GM19397 (cell line): ENCODE measurements around the gene LRRK1.

Source experiments
- ATAC-seq: cut with Tn5 transposase; IDR thresholded peaks from one replicate; pipeline ENCODE4 v1.9.1; 2021; ENCODE audit warnings: mild to moderate bottlenecking, moderate library complexity; ENCODE audit not compliant: unreplicated experiment

Gene LRRK1

DNA sequence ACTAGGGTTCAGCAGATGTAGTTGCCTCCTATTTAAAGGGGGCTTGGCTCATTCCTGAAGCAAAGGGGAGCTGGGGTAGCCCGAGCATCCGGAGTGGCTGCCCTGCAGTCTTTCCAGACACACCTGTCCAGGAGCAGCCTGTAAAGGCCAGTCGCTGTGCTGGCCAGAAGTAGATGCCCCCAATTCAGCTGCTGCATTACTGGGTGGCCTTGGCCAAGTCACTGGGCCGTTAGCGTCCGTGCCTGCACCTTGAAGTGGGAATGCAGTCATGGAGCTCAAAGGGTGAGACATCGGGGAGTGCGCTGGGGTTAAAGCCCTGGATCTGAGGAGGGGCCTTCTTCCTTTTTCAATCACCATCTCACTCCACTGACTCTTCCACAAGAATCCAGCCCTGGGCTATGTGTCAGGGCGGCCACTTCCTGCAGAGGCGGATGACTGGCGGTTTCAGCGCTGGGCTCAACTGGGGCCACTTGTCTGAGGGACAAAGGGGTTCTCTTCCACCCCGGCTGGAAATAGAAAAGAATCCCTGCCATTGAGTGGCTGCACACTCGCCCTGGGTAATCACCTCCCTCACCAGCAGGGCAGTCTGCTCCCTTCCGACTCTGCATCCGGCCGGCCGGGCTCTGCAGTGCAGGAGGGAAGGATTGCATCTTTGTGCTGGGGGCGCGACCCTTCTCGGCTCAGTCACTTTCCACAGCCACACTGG lies 27.7 kb upstream of the LRRK1 start:
- ATAC-seq: no peak

DNA sequence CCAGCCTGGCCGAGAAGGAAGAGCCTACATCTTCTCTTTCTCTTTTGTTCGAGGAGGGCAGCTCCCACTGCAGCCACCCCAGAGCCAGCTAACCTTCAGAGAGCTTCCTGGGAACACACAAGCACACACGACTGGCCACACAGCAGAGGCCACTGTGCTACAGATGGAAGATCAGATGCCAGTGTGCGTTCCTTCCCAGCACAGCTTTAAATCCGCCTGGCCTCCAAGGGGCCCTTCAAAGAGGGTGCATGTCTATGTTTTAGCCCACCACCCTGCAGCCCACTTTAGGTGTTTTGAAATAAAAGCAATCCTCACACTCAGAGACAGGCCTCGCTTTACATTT lies 27.2 kb upstream of the LRRK1 start:
- no peak for ATAC-seq

DNA sequence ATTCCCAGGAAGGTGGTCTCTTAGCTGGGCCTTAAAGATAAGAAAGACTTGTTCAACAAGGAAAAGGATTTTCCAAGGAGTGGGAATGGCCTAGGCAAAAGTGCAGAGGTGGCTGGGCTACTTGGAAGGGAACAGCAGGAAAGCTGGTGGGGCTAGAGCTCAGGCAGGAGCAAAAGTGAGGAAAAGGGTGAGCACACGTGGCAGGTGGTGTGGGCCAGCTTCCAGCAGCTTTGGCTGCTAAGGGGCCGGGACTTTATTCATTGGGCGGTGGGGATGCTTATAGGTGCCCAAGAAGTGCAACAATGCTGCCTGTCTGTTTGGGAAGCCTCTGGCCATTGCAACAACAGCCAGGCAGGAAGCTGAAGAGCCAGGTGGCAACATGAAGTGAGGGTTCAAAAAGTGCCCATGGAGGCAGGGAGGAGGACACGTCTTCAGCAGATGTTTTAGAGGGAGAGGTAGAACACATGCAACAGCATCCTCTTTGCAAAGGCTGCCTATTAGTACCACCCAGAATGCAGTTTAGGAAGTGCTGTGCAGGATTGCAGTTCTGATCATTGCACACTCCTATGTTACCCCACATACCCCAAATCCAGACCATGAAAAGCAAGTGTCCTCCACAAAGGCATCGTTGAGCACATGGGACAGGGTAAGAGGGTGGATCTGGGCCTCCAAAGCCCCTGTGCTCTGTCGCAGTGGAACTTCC lies 25.7 kb upstream of the LRRK1 start:
- ATAC-seq: no peak

DNA sequence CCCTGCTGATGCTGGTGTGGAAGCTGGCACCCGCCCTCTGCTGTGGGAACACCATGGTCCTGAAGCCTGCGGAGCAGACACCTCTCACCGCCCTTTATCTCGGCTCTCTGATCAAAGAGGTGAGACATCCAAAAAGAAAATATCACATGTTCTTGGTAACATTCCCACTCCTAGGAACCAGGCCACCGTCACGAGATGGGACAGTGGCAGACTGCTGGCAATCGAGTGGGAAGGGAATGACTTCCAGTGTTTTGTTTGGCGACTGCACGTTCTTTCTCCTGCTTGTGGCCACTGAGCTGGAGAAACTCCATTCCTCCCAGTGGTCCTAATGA lies 25.2 kb upstream of the LRRK1 start:
- ATAC-seq: no peak

DNA sequence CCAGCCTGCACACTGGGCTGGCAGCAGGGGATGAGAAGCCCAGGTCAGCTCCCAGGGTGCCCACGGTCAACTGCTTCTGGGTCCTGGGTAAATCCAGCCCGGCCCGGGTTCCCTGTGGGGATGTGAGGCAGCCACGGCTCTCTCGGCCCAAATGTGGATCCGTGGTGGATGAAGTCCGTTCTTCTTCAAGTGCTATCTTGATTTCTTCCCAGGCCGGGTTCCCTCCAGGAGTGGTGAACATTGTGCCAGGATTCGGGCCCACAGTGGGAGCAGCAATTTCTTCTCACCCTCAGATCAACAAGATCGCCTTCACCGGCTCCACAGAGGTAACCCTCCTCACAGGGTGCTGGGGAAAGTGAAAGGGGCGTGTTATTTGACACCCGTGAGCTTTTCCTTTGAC lies 23.4 kb upstream of the LRRK1 start:
- no peak for ATAC-seq

DNA sequence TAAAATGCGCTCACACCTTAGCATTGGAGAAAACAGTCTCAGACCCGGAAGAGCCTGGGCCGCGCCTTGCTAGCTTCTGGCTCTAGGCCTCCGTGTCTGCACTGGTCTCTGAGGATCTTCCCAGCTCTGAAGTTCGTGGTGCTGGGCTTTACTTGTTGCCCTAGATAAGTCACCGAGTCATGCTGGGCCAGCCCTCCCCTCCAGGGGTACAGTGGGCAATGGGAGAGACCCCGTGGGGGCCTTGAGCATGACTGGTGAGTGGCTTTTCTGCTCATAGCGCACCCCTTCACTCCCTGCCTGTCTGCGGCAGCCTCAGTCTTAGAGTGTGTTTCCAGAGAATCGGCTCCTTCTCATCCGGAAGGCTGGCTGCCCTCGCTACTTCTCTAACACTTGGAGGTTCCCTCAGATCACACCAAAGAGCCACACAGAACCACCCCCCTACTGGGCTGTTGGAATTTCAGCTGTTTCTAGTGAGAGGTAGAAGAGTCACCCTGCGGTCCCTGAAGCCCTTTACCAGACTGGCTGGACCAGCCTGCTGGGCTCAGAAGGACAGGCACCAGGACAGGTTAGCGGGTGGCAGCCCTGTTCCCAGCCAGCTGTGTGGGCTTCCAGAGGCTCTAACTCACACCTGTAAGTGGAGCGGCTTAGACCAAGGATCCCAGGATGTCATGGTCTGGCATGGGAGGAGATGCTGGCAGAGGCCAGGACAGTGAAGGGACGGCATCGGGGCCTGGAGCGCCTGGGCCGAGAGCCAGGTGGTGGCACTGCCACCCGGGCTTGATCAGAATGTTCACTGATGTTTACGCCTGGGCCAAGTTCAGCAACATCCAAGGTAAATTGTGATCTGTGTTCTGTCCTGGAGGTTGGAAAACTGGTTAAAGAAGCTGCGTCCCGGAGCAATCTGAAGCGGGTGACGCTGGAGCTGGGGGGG lies 21.7 kb upstream of the LRRK1 start:
- ATAC-seq: no peak

DNA sequence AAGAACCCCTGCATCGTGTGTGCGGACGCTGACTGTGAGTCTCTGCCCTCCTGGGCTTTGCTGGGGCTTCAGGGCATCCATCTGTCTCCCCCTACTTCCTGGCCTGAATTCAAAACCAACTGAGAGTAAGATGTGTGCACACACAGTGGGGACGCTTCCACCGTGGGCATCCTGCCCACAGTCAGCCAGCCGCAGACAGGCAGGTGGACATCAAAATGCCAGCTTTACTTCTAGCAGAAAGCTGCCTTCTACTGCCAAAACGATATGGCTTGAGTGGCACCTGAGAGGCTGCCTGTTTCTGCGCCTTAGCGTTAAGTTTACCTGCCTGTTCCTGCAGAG lies 21.0 kb upstream of the LRRK1 start:
- no peak for ATAC-seq

DNA sequence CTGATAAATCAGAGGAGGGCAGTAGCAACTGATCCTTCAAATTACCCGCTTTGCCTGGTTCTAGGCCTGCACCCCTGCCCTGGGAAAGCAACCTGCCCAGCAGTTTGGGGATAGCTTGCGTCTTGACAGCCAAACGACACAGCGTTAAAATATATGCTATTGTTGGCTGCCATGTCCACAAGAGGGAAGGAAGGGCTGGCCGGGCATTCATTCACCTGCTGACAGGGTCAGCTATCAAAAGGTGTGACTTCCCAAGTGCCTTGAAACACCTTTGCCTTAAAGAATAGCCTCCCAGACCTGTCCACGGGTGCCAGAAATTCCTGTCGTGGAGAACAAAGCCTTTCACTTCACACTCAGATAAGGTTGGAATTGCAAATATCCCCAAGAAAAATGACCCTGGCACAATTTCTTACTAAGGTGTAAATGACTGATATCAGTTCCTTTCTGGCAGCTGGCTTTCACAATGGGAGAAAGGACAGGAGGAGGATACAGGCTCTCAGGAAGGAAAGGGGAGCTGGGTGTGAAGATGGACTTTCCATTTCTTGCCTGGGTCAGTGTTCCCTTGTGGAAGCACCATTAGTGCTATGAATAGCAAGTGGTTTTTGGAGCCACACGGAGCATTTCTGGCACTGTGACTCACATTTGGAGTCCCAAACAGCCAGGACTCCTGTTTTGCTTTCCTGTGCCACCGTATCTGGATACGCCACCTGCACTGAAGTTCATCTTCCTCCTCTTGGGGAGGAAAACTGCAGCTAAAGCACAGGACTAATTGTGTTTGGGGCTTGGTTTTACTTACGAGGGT lies 20.3 kb upstream of the LRRK1 start:
- ATAC-seq: no peak

DNA sequence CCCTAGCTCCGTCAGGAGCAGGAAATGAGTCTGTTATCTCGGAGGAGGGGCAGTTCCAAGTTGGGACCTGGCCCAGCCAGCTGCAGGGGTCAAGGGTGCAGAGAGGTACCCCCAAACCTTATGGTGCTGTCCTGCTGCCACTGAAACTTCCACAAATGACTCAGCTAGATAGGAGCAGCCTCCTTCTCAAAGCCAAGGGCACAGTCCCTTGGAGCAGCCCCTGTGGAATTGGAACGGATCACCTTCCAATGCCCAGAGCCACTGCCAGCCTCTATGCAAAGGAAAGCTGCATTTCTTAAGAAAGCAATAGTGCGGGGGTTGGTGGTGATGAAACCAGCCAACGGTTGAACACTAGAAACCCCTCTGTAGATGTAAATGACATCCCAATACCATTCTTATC lies 19.6 kb upstream of the LRRK1 start:
- no peak for ATAC-seq

DNA sequence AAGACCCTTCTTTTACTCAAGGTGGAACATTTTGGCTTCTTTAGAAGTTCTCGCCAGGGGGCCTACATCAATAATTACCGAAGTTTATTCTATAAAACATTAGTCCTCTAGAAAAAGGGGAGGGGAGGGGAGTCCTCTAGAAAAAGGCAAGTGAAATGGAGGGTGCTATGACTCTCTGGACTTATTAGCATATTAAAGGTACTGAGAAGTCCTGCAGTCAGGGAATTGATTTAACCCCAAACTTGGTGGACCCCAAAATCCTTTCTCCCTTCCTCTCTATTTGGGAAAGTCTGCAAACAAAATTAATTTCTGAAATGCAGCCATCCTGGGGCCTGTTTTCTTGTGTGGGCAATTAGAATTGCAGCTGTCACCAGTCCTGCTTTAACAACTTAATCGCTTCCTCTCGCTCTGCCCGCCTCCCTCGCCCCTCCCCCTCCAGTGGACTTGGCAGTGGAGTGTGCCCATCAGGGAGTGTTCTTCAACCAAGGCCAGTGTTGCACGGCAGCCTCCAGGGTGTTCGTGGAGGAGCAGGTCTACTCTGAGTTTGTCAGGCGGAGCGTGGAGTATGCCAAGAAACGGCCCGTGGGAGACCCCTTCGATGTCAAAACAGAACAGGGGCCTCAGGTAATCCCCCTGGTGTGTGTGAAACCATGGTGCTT lies 18.9 kb upstream of the LRRK1 start:
- no peak for ATAC-seq

DNA sequence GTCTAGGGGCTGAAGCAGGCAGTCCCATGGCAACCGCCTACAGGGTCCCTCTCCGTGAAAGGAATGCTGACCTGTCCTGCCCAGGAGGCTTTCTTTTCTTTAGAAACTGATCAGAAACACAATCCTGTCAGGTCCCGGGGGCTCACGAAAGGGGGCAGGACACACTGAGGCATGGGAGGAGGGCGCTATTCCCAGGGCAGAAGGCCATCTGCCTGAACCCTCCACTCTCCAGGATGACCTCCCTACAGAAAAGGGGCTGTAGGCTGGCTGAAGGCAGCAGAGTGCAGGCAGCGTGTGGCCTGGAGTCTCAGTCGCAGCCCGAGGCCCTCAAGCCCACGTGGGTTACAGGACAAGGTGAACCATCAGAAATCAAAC lies 18.4 kb upstream of the LRRK1 start:
- no peak for ATAC-seq

DNA sequence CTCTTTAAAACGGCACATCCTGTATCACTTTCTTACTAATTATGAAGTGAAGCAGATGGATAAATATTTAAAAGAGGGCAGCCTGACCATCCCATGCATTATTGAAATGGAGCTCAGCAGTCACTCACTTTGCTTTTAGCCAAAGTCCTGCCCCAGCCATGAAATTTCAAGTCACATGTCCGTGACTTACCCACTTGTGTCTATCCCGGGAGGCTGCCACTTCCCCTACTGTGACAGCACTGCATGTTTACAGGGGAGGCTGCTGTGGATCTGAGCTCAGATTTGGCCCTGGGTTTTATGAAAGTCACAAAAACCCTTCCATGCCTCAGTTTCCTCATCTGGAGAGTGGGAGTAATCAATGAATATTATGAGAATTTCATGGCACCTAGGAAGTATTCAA lies 17.9 kb upstream of the LRRK1 start:
- ATAC-seq: no peak

DNA sequence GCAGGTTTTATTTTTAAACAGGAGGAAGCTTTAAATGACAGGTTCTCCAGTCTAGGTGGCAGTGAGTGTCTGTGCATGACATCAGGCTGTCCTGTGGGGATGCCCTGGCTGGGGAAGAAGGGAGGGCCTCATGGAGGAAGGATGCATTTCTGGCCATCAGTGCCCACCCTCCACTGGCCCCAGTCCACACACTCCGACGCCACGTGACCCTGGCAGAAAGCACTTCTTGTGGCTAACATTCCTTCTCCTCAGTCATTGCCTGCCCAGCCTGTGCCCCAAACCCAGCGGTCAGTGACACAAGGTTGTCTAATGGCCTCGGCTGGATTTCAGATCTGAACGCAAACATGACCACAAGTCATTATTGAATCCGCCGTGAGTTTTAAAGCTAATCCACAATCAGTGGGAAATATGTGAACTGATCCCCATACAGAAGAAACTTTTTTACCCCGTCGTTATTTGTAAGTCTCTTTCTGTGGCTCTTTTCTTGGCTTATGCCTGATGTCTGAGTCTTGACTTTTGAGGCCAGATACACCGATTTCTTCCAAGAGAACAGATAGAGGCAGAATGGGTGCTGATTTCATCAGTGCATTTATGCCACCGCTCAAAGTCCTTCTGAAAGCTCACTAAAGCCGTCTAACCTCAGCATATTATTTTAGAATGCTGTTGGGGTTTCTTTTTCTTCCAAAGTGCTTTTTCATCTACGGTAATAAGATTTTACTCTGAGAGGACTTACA lies 17.3 kb upstream of the LRRK1 start:
- no peak for ATAC-seq

DNA sequence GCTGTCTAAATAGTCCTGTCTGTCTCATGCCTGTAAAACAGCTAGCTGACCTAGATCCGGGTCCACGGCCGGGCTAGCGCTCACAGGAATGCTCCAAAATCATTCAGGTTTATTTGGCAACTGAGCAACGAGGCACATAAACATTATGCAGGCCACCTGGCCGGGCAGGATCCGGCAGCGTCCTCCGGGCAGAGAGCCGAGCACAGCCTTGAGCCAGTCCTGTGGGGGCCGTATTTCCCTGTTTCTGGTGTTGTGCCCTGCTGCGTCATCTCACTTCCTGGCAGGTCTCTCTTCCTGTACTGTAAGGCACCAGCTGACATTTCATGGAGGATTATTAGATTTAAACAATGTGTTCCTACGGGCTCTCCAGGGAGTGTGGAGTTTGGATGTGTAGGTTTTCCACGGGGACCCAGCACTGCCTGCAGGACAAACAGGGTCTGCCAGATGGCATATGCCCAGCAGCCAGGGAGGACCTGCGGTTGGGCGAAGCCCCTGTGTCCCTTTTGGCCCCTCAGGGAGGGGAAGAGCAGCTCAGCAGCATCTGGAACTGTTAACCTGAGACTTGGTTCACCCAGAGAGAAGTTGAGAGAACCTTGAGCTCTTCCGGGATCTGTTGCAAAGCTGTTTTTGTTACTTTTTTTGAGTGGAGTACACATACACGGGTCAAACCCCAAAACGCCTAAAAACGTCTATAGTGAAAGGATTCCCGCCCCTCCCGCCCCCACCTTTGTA lies 16.6 kb upstream of the LRRK1 start:
- no peak for ATAC-seq

DNA sequence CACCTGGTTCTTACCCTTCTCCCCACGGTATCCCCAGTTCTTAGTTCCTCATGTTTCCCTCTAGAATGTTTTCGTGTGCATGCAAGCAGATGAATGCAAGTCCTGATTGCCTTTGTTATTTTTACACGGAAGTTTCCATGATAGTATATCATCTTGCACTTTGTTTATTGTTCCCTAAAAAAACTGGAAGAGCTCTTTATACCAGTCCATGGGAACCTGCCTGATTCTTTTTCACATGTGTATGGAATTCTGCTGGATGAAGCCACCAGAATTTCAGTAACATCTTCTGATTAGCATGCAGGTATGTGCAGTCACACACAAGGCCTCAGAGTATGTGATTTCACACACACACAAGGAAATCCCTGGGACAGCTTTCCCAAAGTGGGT lies 16.0 kb upstream of the LRRK1 start:
- no peak for ATAC-seq

DNA sequence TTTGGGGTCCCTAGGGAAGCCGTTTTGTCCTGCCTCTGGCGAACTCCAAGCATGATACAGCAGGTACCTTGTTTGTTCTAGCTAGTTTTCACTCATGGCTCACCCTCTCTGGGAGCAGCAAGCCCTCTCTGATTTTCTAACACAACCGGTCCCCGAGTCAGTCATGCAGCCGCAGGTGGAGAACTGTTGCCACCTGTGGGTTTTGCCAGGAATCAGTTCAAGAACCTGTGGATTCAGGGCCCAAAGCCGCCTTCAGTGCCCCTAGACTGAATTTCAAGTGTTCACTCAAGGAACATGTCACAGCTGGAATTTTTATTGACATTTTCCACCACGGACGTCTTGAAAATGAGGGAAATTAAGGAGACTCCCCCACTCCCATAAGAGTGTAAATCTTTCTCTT lies 13.3 kb upstream of the LRRK1 start:
- ATAC-seq: no peak

DNA sequence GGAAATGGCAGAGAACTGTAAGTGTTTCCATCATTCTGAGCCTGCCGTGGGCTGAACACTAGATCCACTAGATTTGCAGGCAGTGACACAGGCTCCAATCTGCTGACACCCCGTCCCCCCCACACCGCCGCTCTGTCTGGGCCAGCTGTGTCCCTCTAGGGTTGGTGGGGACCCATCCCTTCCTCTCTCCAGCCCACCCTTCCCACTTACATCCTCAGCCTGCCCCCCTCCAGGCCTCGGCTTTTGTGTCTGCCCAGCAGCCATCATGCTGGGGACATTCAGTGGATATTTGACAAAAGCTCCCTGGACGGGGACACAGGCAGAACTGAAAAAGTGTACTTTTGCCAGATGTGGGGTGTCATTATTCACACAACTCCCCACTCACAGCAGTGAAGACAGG lies 10.7 kb upstream of the LRRK1 start:
- no peak for ATAC-seq

DNA sequence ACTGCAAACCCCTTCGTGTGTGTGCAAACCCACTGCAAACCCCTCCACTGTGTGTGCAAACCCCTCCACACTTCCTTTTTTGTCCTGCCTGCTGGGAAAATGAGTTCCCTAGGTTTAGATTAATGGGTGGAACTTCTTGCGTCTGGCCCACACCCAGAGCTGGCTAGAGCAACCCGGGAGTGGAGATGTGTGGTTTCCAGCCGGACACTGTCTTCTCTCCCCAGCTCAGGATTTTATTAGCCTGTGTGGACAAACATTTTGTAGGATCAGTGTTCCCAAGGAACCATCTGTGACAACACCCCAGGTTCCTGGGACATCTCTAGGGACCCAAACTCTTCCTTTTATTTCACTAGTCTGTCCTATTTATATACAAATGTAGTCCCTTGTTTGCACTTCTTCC lies 9.6 kb upstream of the LRRK1 start:
- no peak for ATAC-seq
